Measurements from ENCODE around the gene SULT2A1. TPM values are rescaled to one million over a fixed set of nuclear protein-coding genes. Genes with fewer than 3 reads are reported as not detected.
"Not testable (repeated sequence)": the region's sequence is repeated elsewhere in the genome, so short reads cannot be mapped to it uniquely, and the experiment has no call there.

The SULT2A1 gene
- total RNA-seq, 4 donors from 2014 or later = not detected

DNA sequence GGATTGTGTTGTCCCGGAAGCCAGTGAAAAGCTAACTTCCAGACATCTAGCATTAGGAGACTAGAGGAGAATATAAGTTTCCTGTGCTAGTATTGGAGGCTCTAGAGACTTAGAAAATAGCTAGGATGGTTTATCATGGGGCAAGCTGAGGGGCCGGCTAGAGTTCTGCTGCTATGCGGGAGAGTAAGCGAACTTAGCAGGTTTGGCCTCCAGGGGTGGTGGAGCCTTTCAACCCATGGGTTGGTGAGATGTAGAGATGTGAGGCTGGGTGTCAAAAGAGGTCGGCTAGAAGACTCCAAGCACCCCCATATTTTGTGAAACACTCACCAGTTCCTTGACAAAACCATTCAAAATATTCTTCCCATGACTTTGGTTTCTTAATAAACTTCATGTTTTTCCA lies 4.4 kb downstream of the SULT2A1 start:
- no peak overlapping the region for H3K27ac ChIP-seq

DNA sequence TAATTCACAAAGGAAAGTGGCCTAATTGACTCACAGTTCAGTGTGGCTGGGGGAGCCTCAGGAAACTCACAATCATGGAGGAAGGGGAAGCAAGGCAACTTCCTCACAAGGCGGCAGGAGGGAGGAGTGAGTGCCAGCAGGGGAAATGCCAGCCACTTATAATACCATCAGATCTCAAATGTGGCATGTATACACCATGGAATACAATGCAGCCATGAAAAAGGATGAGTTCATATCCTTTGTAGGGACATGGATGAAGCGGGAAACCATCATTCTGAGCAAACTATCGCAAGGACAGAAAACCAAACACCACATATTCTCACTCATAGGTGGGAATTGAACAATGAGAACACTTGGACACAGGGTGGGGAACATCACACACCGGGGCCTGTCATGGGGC lies 6.7 kb downstream of the SULT2A1 start:
- not testable (repeated sequence) for H3K36me3 ChIP-seq, H3K4me1 ChIP-seq, H3K4me3 ChIP-seq, ATAC-seq, H3K27ac ChIP-seq, H3K9me3 ChIP-seq
- H3K27me3 ChIP-seq = peaks cover 62% of the 10 kb centered on the region
- 0 to 80% methylated on average over 1 of the region's 4 CpGs for WGBS, 2 donors (ENCODE audit: low coverage in 1 of 2)

More for the DNA sequence above, 4.4 kb downstream of the SULT2A1 start:
- Histone ChIP-seq H3K4me3 (no peak overlapping the region), H3K36me3 (no peaks in the 10 kb centered on the region), H3K4me1 (no peaks in the 10 kb centered on the region), H3K9me3 (no peaks in the 10 kb centered on the region), H3K27me3 (peaks cover 45% of the 10 kb centered on the region)
- WGBS, 2 donors (ENCODE audit: low coverage in 1 of 2) = 53 to 59% methylated on average over 5 of the region's 5 CpGs
- TF ChIP-seq EP300 (IDR thresholded peaks at IDR 0.05) (no peak), POLR2A (IDR thresholded peaks at IDR 0.05) (no peak), POLR2AphosphoS5 (IDR thresholded peaks at IDR 0.05) (no peak)
- ATAC-seq = no peak

DNA sequence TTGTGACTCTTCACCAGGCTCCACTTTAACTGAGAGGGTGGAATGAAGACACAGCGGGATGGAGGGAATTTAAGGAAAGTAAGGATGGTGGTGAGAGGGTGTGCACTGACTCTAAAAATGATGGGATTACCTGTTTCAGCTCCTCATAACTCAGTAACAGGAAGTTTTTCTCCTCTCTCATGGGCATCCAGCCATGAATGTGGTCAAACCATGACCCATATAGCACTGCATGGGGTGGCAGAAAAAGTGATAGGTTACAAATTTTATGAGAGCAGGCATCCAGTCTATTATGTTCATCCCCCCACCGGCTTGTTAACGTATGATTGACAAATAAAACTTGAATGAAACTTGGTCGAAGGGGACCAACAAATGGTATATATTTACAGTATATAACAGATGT lies 7.2 kb downstream of the SULT2A1 start:
- peaks cover 67% of the 10 kb centered on the region for H3K27me3 ChIP-seq
- H3K36me3 ChIP-seq = no peaks in the 10 kb centered on the region
- no peaks in the 10 kb centered on the region for H3K4me1 ChIP-seq
- no peak overlapping the region for H3K27ac ChIP-seq
- H3K9me3 ChIP-seq = no peaks in the 10 kb centered on the region
- WGBS, 2 donors (ENCODE audit: low coverage in 1 of 2) = 70 to 88% methylated on average over 4 of the region's 4 CpGs
- ATAC-seq = no peak
- TF ChIP-seq POLR2AphosphoS5 (IDR thresholded peaks at IDR 0.05) (no peak), POLR2A (IDR thresholded peaks at IDR 0.05) (no peak), EP300 (IDR thresholded peaks at IDR 0.05) (no peak)
- TF ChIP-seq, protein P1, sequence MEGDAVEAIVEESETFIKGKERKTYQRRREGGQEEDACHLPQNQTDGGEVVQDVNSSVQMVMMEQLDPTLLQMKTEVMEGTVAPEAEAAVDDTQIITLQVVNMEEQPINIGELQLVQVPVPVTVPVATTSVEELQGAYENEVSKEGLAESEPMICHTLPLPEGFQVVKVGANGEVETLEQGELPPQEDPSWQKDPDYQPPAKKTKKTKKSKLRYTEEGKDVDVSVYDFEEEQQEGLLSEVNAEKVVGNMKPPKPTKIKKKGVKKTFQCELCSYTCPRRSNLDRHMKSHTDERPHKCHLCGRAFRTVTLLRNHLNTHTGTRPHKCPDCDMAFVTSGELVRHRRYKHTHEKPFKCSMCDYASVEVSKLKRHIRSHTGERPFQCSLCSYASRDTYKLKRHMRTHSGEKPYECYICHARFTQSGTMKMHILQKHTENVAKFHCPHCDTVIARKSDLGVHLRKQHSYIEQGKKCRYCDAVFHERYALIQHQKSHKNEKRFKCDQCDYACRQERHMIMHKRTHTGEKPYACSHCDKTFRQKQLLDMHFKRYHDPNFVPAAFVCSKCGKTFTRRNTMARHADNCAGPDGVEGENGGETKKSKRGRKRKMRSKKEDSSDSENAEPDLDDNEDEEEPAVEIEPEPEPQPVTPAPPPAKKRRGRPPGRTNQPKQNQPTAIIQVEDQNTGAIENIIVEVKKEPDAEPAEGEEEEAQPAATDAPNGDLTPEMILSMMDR (IDR thresholded peaks at IDR 0.05) = no peak
- H3K4me3 ChIP-seq = no peak overlapping the region

DNA sequence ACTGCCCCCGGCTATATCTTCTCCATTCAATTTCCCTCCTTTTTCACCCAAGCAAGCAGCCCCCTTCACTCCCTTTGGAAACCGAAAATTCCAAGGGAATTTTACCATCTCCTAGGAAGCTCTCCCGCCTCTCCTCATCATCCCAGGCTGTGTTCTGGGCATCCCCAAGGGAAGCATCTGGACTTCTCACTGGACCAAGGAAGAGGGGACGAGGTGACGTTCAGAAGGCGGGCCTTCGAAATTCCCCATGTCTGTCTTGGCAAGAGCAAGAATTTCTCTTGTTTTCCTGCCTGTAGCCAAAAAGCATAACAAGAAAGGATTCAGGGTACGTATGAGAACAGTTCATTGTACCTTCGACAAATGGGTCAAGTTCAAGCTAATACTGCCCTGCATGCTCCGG lies 20.9 kb downstream of the SULT2A1 start:
- H3K27ac ChIP-seq = no peak overlapping the region
- WGBS, 2 donors (ENCODE audit: low coverage in 1 of 2) = 47 to 69% methylated on average over 2 to 6 of the region's 10 CpGs
- H3K27me3 ChIP-seq = peaks cover 18% of the 10 kb centered on the region
- H3K4me3 ChIP-seq = no peak overlapping the region
- no peak for ATAC-seq
- H3K36me3 ChIP-seq = no peaks in the 10 kb centered on the region
- H3K4me1 ChIP-seq = no peaks in the 10 kb centered on the region
- no peaks in the 10 kb centered on the region for H3K9me3 ChIP-seq
- TF ChIP-seq POLR2A (IDR thresholded peaks at IDR 0.05) = no peak
- no peak for TF ChIP-seq EP300 (IDR thresholded peaks at IDR 0.05)
- TF ChIP-seq, protein P1 (IDR thresholded peaks at IDR 0.05) = no peak
- no peak for TF ChIP-seq POLR2AphosphoS5 (IDR thresholded peaks at IDR 0.05)

DNA sequence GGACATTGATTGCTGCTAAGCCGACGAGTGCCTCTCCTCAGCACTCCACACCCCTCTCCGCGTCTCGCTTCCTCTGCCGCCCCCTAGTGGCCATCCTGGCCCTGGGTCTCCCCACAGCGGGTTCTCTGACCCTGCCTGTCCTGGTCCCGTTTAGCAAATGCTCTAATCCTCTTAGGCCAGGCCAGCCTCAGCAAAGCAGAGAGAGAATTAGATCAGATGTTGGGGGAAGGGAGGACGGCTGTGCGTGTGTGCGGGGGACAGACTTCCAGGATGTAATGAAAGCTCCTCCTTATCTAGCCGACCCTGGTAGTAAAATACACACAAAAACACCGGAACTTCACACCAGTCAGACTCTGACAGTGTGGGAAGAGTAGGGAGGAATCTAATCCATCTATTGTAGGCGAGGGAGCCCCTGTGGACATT lies 22.6 kb downstream of the SULT2A1 start:
- WGBS, 2 donors (ENCODE audit: low coverage in 1 of 2) = 0 to 15% methylated on average over 3 to 12 of the region's 14 CpGs
- peak; percentile 91 for ATAC-seq

DNA sequence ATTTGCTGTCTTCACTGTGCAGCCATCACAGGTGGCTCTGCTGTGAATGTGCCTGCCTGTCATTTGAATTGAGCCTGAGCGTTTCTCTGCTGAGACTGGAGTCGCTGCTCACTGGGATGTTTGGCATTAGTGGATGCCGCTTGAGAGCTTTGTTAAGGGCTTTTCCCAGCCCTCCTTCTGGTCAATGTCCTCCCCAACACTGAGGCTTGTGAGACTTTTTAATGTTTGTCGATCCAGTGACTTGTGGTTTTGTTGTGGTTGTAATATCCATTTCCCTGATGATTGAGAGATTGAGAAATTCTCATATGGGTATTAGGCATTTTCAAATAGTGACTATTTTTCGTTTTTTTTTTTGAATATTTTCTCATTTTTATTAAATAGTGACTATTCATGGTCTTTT lies 24.5 kb downstream of the SULT2A1 start:
- Histone ChIP-seq H3K36me3 (no peaks in the 10 kb centered on the region), H3K9me3 (no peaks in the 10 kb centered on the region), H3K4me1 (no peaks in the 10 kb centered on the region), H3K27ac (no peak overlapping the region), H3K27me3 (peaks cover 46% of the 10 kb centered on the region), H3K4me3 (no peak overlapping the region)
- no peak for ATAC-seq
- WGBS, 2 donors (ENCODE audit: low coverage in 1 of 2) = 89 to 96% methylated on average over 4 to 5 of the region's 5 CpGs
- TF ChIP-seq EP300 (IDR thresholded peaks at IDR 0.05) (no peak), POLR2A (IDR thresholded peaks at IDR 0.05) (no peak), POLR2AphosphoS5 (IDR thresholded peaks at IDR 0.05) (no peak)
- TF ChIP-seq, protein P1 (IDR thresholded peaks at IDR 0.05) = no peak

More for the DNA sequence above, 22.6 kb downstream of the SULT2A1 start:
- H3K36me3 ChIP-seq = no peaks in the 10 kb centered on the region
- H3K27me3 ChIP-seq = peaks cover 27% of the 10 kb centered on the region
- no peak overlapping the region for H3K4me3 ChIP-seq
- H3K9me3 ChIP-seq = no peaks in the 10 kb centered on the region
- H3K27ac ChIP-seq = no peak overlapping the region
- H3K4me1 ChIP-seq = no peaks in the 10 kb centered on the region
- TF ChIP-seq POLR2AphosphoS5 (IDR thresholded peaks at IDR 0.05) = no peak
- TF ChIP-seq, protein P1 (IDR thresholded peaks at IDR 0.05) = peak; percentile 73 to 94 (median 86)
- TF ChIP-seq POLR2A (IDR thresholded peaks at IDR 0.05) = no peak
- no peak for TF ChIP-seq EP300 (IDR thresholded peaks at IDR 0.05)

All from gastroesophageal sphincter (tissue), 4 donors.